Mucosa of stomach (tissue), 1 donor: ENCODE results near the gene AP1M2.
A peak's percentile ranks its signal among the peaks of the same experiment; 100 is the strongest.
"Not testable (repeated sequence)": the region's sequence is repeated elsewhere in the genome, so short reads cannot be mapped to it uniquely, and the experiment has no call there.

Source experiments
- H3K27me3 ChIP-seq: one replicate; pipeline ENCODE4 v1.7.0; 2013; ENCODE audit warnings: mild to moderate bottlenecking, low read length; ENCODE audit not compliant: control insufficient read depth, insufficient read depth
- H3K36me3 ChIP-seq: one replicate; pipeline ENCODE4 v1.7.0; 2013; ENCODE audit warnings: low read length; ENCODE audit not compliant: control insufficient read depth, insufficient read depth
- H3K4me1 ChIP-seq: one replicate; pipeline ENCODE4 v1.7.0; 2013; ENCODE audit warnings: mild to moderate bottlenecking, low read length; ENCODE audit not compliant: control insufficient read depth, insufficient read depth
- H3K4me3 ChIP-seq: one replicate; pipeline ENCODE4 v1.7.0; 2013; ENCODE audit warnings: low read length
- H3K9ac ChIP-seq: one replicate; pipeline ENCODE4 v1.7.0; 2013; ENCODE audit warnings: mild to moderate bottlenecking, low read length, moderate library complexity
- H3K9me3 ChIP-seq: one replicate; pipeline ENCODE4 v1.7.0; 2013; ENCODE audit warnings: mild to moderate bottlenecking, low read length, moderate library complexity; ENCODE audit not compliant: control insufficient read depth
- donor health status: Pancreatic carcinoma.

Gene AP1M2

DNA sequence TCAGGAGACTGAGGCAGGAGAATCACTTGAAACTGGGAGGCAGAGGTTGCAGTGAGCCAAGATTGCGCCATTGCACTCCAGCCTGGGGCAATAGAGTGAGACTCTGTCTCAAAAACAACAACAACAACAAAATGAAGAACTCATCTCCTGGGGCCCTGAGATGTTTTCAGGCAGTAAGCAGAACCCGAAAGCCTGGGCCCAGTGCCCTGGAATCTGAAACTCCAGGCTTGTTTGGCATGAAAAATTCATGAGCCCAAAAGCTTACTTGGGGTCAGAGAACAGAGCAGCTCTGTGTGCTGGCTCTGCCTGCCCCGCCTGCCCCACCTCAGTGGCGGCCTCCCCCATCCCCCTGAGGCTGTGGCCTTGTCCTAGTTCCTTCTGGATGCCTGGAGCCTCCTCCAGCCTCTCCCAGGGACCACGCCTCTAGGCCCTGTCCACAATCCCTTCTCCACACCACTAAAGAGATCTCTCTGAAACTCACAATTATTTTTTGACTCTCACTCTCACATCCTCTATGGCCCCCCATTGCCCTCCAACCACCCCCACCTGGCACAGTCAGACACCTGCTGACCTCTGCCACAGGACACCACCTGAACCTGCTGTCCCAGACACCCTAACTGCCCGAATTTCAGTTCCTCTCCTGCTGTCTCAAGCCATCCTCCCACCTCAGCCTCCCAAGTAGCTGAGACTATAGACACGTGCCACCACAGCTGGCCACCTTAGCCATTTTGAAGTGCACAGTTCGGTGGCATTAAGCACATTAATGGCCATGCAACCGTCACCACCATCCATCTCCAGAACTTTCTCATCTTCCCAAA lies 6.9 kb upstream of the AP1M2 start:
- Histone ChIP-seq H3K9ac (no peak overlapping the region), H3K4me1 (no peaks in the 10 kb centered on the region), H3K4me3 (no peak overlapping the region), H3K9me3 (no peaks in the 10 kb centered on the region), H3K27me3 (no peaks in the 10 kb centered on the region), H3K36me3 (no peaks in the 10 kb centered on the region)

DNA sequence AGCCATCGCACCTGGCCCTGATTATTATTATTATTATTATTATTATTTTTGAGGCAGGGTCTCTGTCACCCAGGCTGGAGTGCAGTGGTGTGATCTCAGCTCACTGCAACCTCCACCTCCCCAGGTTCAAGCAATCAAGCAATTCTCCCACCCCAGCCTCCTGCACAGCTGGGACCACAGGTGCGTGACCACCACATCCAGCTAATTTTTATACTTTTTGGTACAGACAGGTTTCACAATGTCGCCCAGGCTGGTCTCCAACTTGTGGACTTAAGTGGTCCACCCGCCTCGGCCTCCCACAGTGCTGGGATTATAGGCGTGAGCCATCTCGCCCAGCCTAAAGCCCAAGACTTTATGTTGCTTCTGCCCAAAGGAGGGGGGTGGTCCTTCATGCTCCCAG lies 6.0 kb upstream of the AP1M2 start:
- Histone ChIP-seq H3K4me1 (no peaks in the 10 kb centered on the region), H3K36me3 (no peaks in the 10 kb centered on the region), H3K27me3 (no peaks in the 10 kb centered on the region), H3K9ac (no peak overlapping the region), H3K9me3 (no peaks in the 10 kb centered on the region), H3K4me3 (no peak overlapping the region)

DNA sequence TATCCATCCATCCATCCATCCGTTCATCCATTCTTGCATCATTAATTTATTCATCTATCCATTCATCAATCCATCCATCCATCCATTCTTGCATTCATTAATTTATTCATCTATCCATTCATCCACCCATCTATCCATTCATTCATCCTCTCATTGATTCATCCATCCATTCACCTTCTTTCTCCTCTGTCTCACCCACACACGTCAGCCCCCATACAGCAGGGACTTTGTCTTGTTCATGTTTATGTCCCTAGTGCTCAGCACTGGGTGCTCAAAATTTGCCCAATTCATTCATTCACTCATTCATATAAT lies 683 bp upstream of the AP1M2 start:
- Histone ChIP-seq H3K36me3 (no peaks in the 10 kb centered on the region), H3K27me3 (no peaks in the 10 kb centered on the region), H3K9ac (no peak overlapping the region), H3K4me1 (no peaks in the 10 kb centered on the region), H3K4me3 (no peak overlapping the region), H3K9me3 (no peaks in the 10 kb centered on the region)

DNA sequence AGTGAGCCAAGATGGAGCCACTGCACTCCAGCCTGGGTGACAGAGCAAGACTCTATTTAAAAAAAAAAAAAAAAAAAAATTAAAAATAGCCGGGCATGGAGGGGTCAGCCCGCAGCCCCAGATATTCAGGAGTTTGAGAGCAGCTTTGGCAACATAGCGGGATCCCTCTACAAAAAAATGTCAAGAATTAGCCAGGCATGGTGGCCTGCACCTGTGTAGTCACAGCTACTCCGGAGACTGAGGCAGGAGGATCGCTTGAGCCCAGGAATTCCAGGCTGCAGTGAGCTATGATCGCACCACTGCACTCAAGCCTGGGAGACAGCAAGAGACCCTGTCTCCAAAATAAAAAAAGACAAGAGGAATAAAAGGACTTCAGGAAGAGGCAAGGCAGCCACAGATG lies 716 bp downstream of the AP1M2 start:
- H3K4me3 ChIP-seq = peak overlapping the region; percentile 67
- peak overlapping the region; percentile 88 for H3K9ac ChIP-seq
- H3K27me3 ChIP-seq = no peaks in the 10 kb centered on the region
- H3K36me3 ChIP-seq = peaks cover under 1% of the 10 kb centered on the region
- H3K9me3 ChIP-seq = no peaks in the 10 kb centered on the region
- H3K4me1 ChIP-seq = no peaks in the 10 kb centered on the region

DNA sequence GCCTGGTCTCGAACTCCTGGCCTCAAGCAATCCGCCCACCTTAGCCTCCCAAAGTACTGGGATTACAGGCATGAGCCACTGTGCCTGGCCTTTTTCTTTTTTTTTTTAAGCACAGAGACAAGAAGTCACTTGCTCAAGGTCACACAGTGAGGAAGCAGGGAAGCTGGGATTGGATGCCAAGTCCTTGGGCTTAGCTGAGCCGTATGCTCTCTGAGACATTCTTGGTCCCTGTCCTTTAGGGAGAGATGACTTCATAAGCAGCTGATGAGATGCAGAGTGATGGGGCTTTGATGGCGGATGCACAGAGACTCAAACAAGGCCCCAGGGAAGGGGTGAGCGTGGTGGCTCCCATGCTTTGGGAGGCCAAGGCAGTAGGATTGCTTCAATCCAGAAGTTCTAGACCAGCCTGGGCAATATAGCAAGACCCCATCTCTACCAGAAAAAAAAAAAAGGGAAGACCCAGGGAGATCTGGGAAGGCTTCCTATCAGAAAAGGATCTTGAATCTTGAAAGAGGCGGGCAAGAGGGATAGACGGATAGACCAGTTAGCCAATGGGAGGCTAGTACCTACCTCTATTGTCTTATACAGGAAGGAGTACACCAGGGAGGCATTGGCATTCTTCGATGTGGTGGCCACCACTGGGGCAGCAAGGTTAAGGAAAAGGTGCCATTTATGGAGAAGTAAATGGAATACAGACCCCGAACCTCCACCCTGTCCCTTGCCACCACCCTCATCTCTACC lies 3.9 kb downstream of the AP1M2 start:
- peaks cover 5% of the 10 kb centered on the region for H3K4me1 ChIP-seq
- H3K9me3 ChIP-seq = no peaks in the 10 kb centered on the region
- H3K4me3 ChIP-seq = no peak overlapping the region
- H3K36me3 ChIP-seq = peaks cover 4% of the 10 kb centered on the region
- no peak overlapping the region for H3K9ac ChIP-seq
- H3K27me3 ChIP-seq = no peaks in the 10 kb centered on the region

DNA sequence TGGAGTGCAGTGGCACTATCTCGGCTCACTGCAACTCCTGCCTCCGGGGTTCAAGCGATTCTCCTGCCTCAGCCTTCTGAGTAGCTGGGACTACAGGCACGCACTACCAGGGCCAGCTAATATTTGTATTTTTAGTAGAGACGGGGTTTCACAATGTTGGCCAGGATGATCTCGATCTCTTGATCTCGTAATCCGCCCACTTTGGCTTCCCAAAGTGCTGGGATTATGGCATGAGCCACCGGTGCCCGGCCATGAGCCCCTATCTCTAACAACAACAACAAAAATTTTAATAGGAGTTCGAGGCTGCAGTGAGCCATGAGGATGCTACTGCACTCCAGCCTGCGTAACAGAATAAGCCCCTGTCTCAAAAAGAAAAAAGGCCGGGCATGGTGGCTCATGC lies 5.0 kb downstream of the AP1M2 start:
- H3K27me3 ChIP-seq = no peaks in the 10 kb centered on the region
- H3K4me1 ChIP-seq = peaks cover 5% of the 10 kb centered on the region
- peaks cover 4% of the 10 kb centered on the region for H3K36me3 ChIP-seq

DNA sequence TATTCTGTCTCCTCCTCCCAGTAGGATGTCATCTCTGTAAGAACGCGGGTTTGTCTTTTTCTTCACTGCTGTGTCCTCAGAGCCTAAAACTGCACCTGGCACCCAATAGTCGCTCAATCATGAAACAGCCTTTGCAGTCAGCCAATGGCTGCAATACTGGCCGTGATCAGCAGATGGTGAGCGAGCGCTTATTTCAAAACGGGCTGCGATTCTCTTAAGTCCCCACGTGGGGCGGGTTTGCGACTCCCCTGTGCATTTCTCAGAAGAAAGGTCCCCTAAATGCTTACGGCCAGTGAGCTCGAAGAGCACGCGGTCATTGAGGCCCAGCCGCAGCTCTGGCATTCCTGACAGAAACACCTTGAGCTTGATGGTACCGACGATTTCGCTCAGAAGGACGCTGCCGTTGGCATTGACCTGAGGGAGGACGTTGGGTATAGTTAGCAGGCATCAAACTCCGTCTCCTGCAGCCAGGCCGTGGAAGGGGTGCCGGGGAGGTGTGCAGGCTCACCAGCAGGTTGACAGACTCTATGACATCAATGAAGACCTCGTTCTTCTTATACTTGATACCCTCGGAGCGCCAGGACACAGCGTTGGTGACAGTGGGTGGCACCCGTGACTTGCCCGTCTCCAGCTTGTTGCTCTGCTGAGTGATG lies 6.0 kb downstream of the AP1M2 start:
- Histone ChIP-seq H3K9ac (no peak overlapping the region), H3K27me3 (no peaks in the 10 kb centered on the region)

More for the DNA sequence above, 5.0 kb downstream of the AP1M2 start:
- Histone ChIP-seq H3K9ac (no peak overlapping the region), H3K4me3 (no peak overlapping the region), H3K9me3 (no peaks in the 10 kb centered on the region)

DNA sequence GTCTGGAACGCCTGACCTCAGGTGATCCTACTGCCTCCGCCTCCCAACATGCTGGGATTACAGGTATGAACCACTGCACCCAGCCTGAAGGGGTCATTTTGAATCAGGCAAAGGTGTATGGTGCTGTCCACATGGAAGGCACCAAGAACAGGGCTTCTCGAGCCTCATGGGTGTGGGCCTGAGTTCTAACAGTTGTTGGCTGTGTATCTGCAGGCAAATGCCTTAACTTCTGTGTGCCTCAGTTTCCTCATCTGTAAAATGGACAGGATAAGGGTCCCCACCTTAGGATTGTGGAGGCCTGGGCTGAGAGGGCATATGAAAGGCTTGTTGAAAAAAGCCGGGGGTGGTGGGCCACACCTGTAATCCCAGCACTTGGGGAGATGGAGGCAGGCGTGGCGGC lies 9.2 kb downstream of the AP1M2 start:
- H3K4me3 ChIP-seq = no peak overlapping the region
- peaks cover 4% of the 10 kb centered on the region for H3K36me3 ChIP-seq
- peaks cover 5% of the 10 kb centered on the region for H3K4me1 ChIP-seq
- no peaks in the 10 kb centered on the region for H3K27me3 ChIP-seq
- no peaks in the 10 kb centered on the region for H3K9me3 ChIP-seq
- no peak overlapping the region for H3K9ac ChIP-seq

More for the DNA sequence above, 6.0 kb downstream of the AP1M2 start:
- Histone ChIP-seq H3K36me3 (peaks cover 4% of the 10 kb centered on the region), H3K4me3 (no peak overlapping the region), H3K4me1 (peaks cover 5% of the 10 kb centered on the region), H3K9me3 (no peaks in the 10 kb centered on the region)

DNA sequence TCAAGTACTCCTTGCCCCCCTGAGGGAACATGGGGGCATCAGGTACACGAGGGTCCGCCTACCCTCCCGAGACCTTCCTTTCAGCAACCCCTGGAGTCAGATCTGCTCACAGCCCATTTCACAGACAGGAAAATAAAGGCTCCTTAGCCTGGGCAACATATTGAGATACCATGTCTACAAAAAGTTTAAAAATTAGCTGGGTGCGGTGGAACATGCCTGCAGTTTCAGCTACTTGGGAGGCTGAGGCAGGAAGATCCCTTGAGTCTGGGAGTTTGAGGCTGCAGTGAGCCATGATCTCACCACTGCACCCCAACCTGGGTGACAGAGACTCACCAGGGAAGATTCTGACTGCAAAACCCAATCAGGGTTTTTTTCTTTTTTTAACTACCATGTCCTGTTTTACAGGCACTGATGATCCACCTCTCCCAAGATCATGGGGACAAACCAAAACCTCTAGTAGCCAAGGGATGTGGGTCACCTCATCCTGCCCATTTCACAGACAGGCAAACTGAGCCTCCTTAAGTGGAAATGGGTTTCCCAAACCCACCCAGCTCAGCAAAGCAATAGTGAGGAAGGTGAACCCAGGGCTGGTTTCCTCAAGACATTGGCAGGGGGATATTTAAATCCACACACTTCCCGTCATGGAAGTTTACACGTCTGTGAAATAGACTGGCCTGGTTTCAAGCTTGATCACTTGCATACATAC lies 11.9 kb downstream of the AP1M2 start:
- H3K36me3 ChIP-seq = no peaks in the 10 kb centered on the region

DNA sequence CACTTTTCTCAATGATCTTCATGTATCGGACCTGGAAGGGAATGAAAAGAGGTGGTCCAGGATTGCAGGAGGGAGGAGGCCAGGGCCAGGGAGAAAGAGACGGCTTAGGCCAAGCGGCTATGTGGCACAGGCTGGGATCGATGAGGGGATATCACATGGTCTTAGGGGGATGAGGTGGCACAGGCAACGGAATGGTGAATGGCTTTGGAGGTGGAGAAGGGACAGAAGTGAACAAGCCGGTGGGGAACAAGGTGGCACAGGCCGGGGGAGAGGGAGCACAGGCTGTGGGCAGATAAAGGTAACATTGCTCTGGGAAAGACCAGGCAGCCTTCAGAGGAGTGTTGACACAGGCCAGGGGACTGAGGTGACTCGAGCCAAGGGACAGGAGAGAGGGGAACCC lies 12.7 kb downstream of the AP1M2 start:
- Histone ChIP-seq H3K4me1 (peaks cover 2% of the 10 kb centered on the region), H3K4me3 (no peak overlapping the region), H3K9ac (no peak overlapping the region), H3K9me3 (no peaks in the 10 kb centered on the region), H3K27me3 (no peaks in the 10 kb centered on the region), H3K36me3 (no peaks in the 10 kb centered on the region)

More for the DNA sequence above, 11.9 kb downstream of the AP1M2 start:
- H3K9me3 ChIP-seq = no peaks in the 10 kb centered on the region
- no peaks in the 10 kb centered on the region for H3K27me3 ChIP-seq
- no peak overlapping the region for H3K9ac ChIP-seq
- H3K4me1 ChIP-seq = no peaks in the 10 kb centered on the region
- no peak overlapping the region for H3K4me3 ChIP-seq

DNA sequence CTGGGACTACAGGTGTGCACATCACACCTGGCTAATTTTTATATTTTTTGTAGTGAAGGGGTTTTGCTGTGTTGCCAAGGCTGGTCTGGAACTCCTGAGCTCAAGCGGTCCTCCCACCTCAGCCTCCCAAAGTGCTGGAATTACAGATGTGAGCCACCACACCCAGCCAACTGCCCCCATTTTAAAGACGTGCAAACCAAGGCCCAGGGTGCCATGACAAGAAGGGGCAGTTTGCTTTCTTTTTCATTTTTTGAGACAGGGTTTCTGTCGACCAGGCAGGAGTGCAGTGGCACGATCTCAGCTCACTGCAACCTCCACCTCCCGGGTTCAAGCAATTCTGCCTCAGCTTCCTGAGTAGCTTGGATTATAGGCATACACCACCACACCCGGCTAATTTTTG lies 13.3 kb downstream of the AP1M2 start:
- not testable (repeated sequence) for H3K4me3 ChIP-seq, H3K9me3 ChIP-seq, H3K4me1 ChIP-seq, H3K27me3 ChIP-seq, H3K36me3 ChIP-seq, H3K9ac ChIP-seq
